Renal pelvis (tissue), 4 donors: Measurements from ENCODE around the gene SEPTIN2. TPM values are rescaled to one million over a fixed set of nuclear protein-coding genes. Genes with fewer than 3 reads are reported as not detected.
A peak's percentile ranks its signal among the peaks of the same experiment; 100 is the strongest.
"Not testable (repeated sequence)": the region's sequence is repeated elsewhere in the genome, so short reads cannot be mapped to it uniquely, and the experiment has no call there.

ENCODE experiments used
- DNase-seq: peaks from one replicate; pipeline ENCODE4 v3.0.0-alpha.2; 2013
- polyA plus RNA-seq, 3 donors: library from polyadenylated mRNA; unstranded; fragments of 120-200 nt; gene quantifications; one replicate each; pipeline ENCODE4 v1.2.1, GENCODE V29; 2013; ENCODE audit not compliant: insufficient read length in 3 of 3

The SEPTIN2 gene
- polyA plus RNA-seq, 3 donors = 579 to 600 (median 596) TPM

- no peak for DNase-seq
Measured at GRCh38 chr2:241375300-241375699, 59.6 kb downstream of the SEPTIN2 start.

- DNase-seq = no peak
Measured at GRCh38 chr2:241376808-241377207, 61.1 kb downstream of the SEPTIN2 start.

- no peak for DNase-seq
Measured at GRCh38 chr2:241378816-241379215, 63.1 kb downstream of the SEPTIN2 start.

- peak; percentile 49 for DNase-seq
Measured at GRCh38 chr2:241379481-241380480, 64.1 kb downstream of the SEPTIN2 start.

GRCh38 chr2:241381872-241382271, 66.1 kb downstream of the SEPTIN2 start:
- DNase-seq = no peak

- not testable (repeated sequence) for DNase-seq
Measured at GRCh38 chr2:241385450-241385849, 69.7 kb downstream of the SEPTIN2 start.

DNA sequence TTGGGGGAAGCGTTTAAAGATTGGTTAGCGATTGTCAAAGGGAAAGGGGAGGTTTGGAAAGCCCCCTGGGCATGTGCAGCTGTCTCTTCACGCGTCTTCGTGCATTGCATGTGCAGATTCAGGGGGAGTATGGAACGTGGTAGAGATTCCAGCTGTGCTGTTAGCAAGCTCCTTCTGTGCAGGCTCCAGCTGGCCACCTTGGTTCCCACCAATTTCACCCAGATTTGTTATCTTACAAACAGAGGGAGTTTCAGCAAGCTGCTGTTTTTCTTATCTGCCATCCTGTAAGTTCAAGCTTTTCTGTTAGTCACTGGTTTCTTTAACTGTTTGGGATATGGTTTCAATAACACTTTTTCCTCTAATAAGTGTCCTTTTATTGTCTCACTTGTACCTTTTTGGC, 70.8 kb downstream of the SEPTIN2 start:
- DNase-seq = no peak

DNA sequence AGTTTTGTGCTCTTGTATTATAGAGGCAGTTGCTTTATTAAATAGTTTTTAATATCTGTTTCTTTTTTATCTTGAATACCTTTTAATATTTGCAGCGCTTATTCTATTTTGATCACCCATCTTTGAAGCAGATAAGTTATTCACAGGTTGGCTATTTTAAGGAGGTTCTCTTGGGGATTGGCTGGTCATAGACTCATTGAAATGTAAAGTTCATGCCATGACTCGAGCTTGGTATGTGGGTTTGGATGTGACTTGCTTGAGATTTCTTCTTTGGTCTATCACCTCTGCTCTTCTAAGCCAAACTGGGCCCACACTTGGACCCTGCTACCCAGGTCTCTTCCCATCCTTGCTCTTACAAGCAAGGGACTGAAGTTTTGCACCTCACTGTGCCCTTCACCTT, 74.0 kb downstream of the SEPTIN2 start:
- DNase-seq = no peak

DNA sequence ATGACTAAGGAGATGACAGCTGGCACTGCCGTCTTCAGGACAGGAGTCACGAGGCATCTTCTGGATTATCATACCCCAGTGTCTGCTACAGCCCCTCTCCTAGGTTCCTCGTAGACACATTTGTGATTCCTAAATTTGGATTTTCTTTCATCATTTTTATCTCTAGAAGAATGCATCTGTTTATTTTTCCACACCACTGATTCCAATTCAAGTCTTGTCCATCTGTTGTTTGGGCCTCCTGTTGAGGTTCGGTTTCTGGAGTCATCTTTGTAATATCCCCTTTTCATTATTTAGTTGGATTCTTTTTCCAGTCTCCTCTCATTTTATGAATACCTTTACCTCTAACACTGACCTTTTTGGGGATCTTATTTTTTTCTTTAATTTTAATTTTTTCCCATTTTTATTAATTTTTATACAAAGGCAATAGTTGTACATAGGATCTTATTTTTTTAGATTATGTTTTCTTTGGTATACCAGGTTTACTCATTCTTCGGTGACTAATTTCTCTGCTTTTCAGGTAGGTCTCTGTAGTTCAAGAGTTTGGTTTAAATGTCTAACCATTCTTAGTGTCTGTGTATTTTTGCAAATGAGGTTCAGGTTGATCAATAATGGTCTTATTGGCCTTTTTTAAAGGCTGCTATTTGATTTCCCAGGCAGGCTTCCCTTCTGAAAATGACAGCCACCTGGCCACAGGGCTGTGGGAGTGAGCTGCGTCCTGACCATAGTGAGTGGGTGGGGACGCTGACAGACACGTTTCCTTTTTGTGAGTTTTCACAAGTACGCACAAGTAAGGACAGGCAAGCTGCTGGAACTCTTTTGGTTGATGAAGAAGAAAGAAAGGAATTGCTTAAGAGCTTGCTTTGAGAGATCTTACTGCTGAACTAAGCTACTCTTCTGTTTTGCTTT, 74.8 kb downstream of the SEPTIN2 start:
- no peak for DNase-seq

- no peak for DNase-seq
Measured at GRCh38 chr2:241391892-241392665, 76.4 kb downstream of the SEPTIN2 start.

DNA sequence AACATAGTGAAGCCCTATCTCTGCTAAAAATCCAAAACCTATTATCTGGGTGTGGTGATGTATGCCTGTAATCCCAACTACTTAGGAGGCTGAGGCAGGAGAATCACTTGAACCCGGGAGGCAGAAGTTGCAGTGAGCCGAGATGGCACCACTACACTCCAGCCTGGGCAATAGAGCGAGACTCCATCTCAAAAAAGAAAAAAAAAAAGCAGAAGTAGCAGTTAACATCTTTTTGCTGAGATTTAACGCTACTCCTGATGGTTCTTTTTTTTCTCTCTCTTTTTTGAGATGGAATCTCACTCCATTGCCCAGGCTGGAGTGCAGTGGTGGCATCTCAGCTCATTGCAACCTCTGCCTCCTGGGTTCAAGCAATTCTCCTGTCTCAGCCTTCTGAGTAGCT, 77.0 kb downstream of the SEPTIN2 start:
- not testable (repeated sequence) for DNase-seq

- no peak for DNase-seq
Measured at GRCh38 chr2:241393524-241394196, 77.9 kb downstream of the SEPTIN2 start.

GRCh38 chr2:241396809-241397208, 81.1 kb downstream of the SEPTIN2 start:
- DNase-seq = not testable (repeated sequence)

DNA sequence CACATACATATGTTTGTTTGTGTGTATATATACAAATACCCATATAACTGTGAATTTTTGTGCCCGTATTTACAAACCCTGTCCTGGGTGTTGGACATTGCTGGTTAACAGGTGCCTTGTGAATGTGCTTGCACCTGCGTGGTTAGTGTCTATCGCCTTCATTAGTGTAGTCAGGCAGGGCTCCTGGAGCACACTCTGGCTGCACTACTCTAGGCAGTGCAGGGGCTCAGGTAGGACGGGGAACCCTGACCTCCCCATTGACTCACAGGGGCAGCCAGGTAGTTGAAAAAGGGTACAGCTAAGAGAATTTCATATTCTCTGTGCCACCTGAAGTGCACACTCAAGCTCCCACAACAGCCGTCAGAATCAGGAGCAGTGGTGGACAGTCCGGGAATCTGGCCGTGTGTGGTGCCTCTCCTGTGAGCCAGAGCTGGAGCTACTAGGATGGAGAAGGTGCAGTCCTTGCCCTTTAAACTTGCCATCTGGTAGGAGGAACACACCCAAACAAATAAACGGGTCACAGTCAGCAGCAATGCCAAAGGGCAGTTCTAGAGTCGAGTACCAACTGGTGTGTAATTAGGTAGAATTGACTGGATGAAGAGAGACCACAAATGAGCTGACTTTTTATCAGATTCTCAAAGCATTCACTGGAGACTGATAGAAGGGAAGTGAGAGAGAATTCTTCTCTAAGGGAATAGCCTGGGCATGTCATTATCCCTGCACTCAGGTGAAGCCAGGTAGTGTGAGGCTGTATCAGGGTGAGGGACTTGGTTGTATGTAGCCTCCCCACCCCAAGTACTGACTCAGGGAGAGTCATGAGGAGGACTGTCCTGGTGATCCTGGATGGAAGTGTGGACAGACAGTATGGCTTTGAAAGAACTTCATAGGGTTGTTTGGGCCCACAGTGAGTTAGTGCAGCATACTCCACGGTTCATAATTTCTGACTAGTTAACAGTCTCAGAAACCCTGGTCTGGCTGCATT, 84.5 kb downstream of the SEPTIN2 start:
- no peak for DNase-seq

Other genes starting within 250 kb of the SEPTIN2 start
- gene MTERF4, start 213.6 kb upstream of the SEPTIN2 start, polyA plus RNA-seq = 10 to 100 TPM; 66.2 to 81.5 (median 79.8) TPM
- 10 to 100 TPM; 15.1 to 26.7 (median 23.9) TPM for gene PASK, start 166.5 kb upstream of the SEPTIN2 start, polyA plus RNA-seq
- gene PPP1R7, start 165.5 kb upstream of the SEPTIN2 start, polyA plus RNA-seq = 10 to 100 TPM; 70.0 to 79.5 (median 77.7) TPM
- gene ANO7, start 127.2 kb upstream of the SEPTIN2 start, polyA plus RNA-seq = 1 to 10 TPM; 2.1 to 2.7 (median 2.5) TPM
- 100 to 1,000 TPM; 396 to 409 (median 405) TPM for gene HDLBP, start 253 bp upstream of the SEPTIN2 start, polyA plus RNA-seq
- gene FARP2, start 40.4 kb downstream of the SEPTIN2 start, polyA plus RNA-seq = 10 to 100 TPM; 51.7 to 59.8 (median 59.2) TPM
- 100 to 1,000 TPM; 204 to 240 (median 217) TPM for gene STK25, start 192.7 kb downstream of the SEPTIN2 start, polyA plus RNA-seq
- gene BOK, start 242.8 kb downstream of the SEPTIN2 start, polyA plus RNA-seq = 10 to 100 TPM; 24.7 to 29.9 (median 28.4) TPM